K562 (cell line): ENCODE measurements around the gene FIG4. TPM values are rescaled to one million over a fixed set of nuclear protein-coding genes. Genes with fewer than 3 reads are reported as not detected.
"Not testable (repeated sequence)": the region's sequence is repeated elsewhere in the genome, so short reads cannot be mapped to it uniquely, and the experiment has no call there.

Source experiments
- TAF7 ChIP-seq: fragments of 450-650 bp; IDR thresholded peaks from 2 replicates; pipeline ENCODE4 v1.6.1; 2016; ENCODE audit warnings: missing genetic modification characterization, missing compliant biosample characterization
- ZEB2 ChIP-seq: fragments of 450-650 bp; IDR thresholded peaks from 2 replicates; pipeline ENCODE4 v1.6.1; 2016
- ZNF175 ChIP-seq: fragments of 200-800 bp; sonication (Bioruptor generic); IDR thresholded peaks from 2 replicates; pipeline ENCODE4 v1.6.1; 2016; ENCODE audit warnings: low read depth, mild to moderate bottlenecking, missing genetic modification characterization, missing compliant biosample characterization
- ZNF212 ChIP-seq: fragments of 450-650 bp; formaldehyde crosslinking; IDR thresholded peaks from 2 replicates; pipeline ENCODE4 v1.4.0; 2020; ENCODE audit warnings: mild to moderate bottlenecking
- polyA plus RNA-seq, 8 experiments: library from polyadenylated mRNA; depleted of rRNA in 4 of 8; stranded (reverse) in 5 of 8; unstranded in 3 of 8; fragments of >200 nt; fragmentation: Nextera tagmentation in 2 of 8; fragmentation: Illumina TruSeq in 1 of 8; extraction: Ambion mirVana in 2 of 8; extraction: Trizol in 1 of 8; gene quantifications; 2 replicates each; pipeline versions ENCODE4 v1.2.1 to v1.2.3, GENCODE V29; 2011 to 2014; ENCODE audit warnings: inconsistent platforms in 1 of 8, missing spikeins in 1 of 8
- total RNA-seq, 7 experiments: library from RNA; depleted of rRNA in 6 of 7; stranded (reverse); fragments of >200 nt in 6 of 7; fragmentation: Illumina TruSeq in 2 of 7; extraction: Trizol in 2 of 7; gene quantifications; 2 replicates each; pipeline versions ENCODE4 v1.2.1 to v1.2.3, GENCODE V29; 2011 to 2021; ENCODE audit warnings: low replicate concordance in 1 of 7
- TF ChIP-seq, protein P1 (sequence below), 2 experiments: IDR thresholded peaks in 1 of 2; conservative IDR thresholded peaks in 1 of 2; 2 replicates each; pipeline ENCODE4 v1.6.1; 2016; ENCODE audit warnings: low read depth in 2 of 2, mild to moderate bottlenecking in 1 of 2, missing compliant biosample characterization in 1 of 2, missing genetic modification characterization in 1 of 2, moderate library complexity in 1 of 2
- TF ChIP-seq, protein P2 (sequence below), 2 experiments: fragments of 450-650 bp; IDR thresholded peaks; 2 replicates each; pipeline ENCODE4 v1.6.1; 2018; ENCODE audit warnings: mild to moderate bottlenecking in 2 of 2, low read depth in 1 of 2; ENCODE audit not compliant: partially characterized antibody in 2 of 2
- TF ChIP-seq, protein P3 (sequence below), 2 experiments: fragments of 450-650 bp in 1 of 2; sonication (generic) in 1 of 2; formaldehyde crosslinking in 1 of 2; IDR thresholded peaks in 1 of 2; conservative IDR thresholded peaks in 1 of 2; 2 replicates each; pipeline versions ENCODE4 v1.6.1 to v1.8.1; 2016 to 2023; ENCODE audit warnings: mild to moderate bottlenecking in 2 of 2, moderate library complexity in 2 of 2, inconsistent platforms in 1 of 2, missing genetic modification reagents in 1 of 2
- TF ChIP-seq, protein P4 (sequence below): fragments of 250-450 bp; sonication (Bioruptor Pico); IDR thresholded peaks from 2 replicates; pipeline ENCODE4 v1.4.0; 2020
- TF ChIP-seq, protein P5 (sequence below): fragments of 250-450 bp; sonication (Bioruptor Pico); IDR thresholded peaks from 2 replicates; pipeline ENCODE4 v1.4.0; 2020; ENCODE audit warnings: mild to moderate bottlenecking, moderate library complexity

Gene FIG4
- total and polyA plus RNA-seq, 9 of the 15 experiments (the other 6 are each of a cell fraction or from before 2014, with no cell fraction given) = 1.5 to 6.8 (median 4.3) TPM

DNA sequence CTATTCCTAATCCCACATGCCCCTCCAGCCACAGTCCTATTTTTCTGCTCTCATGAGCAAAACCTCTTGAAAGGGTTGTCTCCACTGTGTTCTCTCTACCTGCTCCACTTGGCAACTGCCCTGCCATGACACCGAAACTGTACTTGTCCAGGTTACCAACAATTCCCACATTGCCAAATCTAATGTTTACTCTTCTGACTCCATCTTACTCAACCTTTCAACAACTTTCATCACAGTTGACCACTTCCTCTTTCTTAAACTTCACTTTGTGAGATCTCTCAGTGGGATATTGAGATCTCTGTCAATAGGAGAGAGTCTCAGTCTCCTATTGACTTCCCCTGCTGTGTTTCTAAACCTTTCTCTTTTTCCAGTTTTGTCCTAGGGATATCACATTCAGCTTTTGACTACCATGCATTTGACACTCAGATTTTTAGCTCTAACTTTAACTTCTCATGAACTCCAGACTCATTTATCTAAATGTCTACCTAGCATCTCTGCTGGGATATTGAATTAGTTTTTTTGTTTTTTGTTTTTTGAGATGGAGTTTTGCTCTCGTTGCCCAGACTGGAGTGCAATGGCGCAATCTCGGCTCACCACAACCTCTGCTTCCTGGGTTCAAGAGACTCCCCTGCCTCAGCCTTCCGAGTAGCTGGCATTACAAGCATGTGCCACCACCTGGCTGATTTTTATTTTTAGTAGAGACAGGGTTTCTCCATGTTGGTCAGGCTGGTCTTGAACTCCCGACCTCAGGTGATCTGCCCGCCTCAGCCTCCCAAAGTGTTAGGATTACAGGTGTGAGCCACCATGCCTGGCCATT is 81.1 kb downstream of the FIG4 start (continued):
- TF ChIP-seq, protein P1, sequence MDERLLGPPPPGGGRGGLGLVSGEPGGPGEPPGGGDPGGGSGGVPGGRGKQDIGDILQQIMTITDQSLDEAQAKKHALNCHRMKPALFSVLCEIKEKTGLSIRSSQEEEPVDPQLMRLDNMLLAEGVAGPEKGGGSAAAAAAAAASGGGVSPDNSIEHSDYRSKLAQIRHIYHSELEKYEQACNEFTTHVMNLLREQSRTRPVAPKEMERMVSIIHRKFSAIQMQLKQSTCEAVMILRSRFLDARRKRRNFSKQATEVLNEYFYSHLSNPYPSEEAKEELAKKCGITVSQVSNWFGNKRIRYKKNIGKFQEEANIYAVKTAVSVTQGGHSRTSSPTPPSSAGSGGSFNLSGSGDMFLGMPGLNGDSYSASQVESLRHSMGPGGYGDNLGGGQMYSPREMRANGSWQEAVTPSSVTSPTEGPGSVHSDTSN (CRISPR knock-in tag; IDR thresholded peaks at IDR 0.05; ENCODE audit: low read depth) = not testable (repeated sequence)
- TF ChIP-seq, protein P1 (tag; conservative IDR thresholded peaks at IDR 0.05; ENCODE audit: low read depth) = peak; percentile 90
- TF ChIP-seq, protein P2, sequence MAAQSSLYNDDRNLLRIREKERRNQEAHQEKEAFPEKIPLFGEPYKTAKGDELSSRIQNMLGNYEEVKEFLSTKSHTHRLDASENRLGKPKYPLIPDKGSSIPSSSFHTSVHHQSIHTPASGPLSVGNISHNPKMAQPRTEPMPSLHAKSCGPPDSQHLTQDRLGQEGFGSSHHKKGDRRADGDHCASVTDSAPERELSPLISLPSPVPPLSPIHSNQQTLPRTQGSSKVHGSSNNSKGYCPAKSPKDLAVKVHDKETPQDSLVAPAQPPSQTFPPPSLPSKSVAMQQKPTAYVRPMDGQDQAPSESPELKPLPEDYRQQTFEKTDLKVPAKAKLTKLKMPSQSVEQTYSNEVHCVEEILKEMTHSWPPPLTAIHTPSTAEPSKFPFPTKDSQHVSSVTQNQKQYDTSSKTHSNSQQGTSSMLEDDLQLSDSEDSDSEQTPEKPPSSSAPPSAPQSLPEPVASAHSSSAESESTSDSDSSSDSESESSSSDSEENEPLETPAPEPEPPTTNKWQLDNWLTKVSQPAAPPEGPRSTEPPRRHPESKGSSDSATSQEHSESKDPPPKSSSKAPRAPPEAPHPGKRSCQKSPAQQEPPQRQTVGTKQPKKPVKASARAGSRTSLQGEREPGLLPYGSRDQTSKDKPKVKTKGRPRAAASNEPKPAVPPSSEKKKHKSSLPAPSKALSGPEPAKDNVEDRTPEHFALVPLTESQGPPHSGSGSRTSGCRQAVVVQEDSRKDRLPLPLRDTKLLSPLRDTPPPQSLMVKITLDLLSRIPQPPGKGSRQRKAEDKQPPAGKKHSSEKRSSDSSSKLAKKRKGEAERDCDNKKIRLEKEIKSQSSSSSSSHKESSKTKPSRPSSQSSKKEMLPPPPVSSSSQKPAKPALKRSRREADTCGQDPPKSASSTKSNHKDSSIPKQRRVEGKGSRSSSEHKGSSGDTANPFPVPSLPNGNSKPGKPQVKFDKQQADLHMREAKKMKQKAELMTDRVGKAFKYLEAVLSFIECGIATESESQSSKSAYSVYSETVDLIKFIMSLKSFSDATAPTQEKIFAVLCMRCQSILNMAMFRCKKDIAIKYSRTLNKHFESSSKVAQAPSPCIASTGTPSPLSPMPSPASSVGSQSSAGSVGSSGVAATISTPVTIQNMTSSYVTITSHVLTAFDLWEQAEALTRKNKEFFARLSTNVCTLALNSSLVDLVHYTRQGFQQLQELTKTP (IDR thresholded peaks at IDR 0.05; ENCODE audit: low read depth in 1 of 2, partially characterized antibody in 2 of 2) = peak in 1 of 2 experiments; percentile 69
- TF ChIP-seq, protein P3, sequence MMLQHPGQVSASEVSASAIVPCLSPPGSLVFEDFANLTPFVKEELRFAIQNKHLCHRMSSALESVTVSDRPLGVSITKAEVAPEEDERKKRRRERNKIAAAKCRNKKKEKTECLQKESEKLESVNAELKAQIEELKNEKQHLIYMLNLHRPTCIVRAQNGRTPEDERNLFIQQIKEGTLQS (IDR thresholded peaks at IDR 0.05) = peak; percentile 60; the same call in 1 of the 2 replicates
- TF ChIP-seq, protein P3 (CRISPR knock-in tag; conservative IDR thresholded peaks at IDR 0.05) = not testable (repeated sequence)
- TF ChIP-seq, protein P4, sequence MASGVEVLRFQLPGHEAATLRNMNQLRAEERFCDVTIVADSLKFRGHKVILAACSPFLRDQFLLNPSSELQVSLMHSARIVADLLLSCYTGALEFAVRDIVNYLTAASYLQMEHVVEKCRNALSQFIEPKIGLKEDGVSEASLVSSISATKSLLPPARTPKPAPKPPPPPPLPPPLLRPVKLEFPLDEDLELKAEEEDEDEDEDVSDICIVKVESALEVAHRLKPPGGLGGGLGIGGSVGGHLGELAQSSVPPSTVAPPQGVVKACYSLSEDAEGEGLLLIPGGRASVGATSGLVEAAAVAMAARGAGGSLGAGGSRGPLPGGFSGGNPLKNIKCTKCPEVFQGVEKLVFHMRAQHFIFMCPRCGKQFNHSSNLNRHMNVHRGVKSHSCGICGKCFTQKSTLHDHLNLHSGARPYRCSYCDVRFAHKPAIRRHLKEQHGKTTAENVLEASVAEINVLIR = peak; percentile 55; the same call in 1 of the 2 replicates
- TF ChIP-seq ZEB2 (peak; percentile 65), TAF7 (tag) (peak; percentile 87), ZNF212 (CRISPR knock-in tag) (0 out of 2 replicates have a peak, but pooled peaks have one; percentile 40), ZNF175 (CRISPR knock-in tag) (peak; percentile 99)
- TF ChIP-seq, protein P5, sequence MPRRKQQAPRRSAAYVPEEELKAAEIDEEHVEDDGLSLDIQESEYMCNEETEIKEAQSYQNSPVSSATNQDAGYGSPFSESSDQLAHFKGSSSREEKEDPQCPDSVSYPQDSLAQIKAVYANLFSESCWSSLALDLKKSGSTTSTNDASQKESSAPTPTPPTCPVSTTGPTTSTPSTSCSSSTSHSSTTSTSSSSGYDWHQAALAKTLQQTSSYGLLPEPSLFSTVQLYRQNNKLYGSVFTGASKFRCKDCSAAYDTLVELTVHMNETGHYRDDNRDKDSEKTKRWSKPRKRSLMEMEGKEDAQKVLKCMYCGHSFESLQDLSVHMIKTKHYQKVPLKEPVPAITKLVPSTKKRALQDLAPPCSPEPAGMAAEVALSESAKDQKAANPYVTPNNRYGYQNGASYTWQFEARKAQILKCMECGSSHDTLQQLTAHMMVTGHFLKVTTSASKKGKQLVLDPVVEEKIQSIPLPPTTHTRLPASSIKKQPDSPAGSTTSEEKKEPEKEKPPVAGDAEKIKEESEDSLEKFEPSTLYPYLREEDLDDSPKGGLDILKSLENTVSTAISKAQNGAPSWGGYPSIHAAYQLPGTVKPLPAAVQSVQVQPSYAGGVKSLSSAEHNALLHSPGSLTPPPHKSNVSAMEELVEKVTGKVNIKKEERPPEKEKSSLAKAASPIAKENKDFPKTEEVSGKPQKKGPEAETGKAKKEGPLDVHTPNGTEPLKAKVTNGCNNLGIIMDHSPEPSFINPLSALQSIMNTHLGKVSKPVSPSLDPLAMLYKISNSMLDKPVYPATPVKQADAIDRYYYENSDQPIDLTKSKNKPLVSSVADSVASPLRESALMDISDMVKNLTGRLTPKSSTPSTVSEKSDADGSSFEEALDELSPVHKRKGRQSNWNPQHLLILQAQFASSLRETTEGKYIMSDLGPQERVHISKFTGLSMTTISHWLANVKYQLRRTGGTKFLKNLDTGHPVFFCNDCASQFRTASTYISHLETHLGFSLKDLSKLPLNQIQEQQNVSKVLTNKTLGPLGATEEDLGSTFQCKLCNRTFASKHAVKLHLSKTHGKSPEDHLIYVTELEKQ (CRISPR knock-in tag) = peak; percentile 69; the same call in 1 of the 2 replicates
